Measurements from ENCODE around the gene SNRPA1.

SNRPA1 gene

DNA sequence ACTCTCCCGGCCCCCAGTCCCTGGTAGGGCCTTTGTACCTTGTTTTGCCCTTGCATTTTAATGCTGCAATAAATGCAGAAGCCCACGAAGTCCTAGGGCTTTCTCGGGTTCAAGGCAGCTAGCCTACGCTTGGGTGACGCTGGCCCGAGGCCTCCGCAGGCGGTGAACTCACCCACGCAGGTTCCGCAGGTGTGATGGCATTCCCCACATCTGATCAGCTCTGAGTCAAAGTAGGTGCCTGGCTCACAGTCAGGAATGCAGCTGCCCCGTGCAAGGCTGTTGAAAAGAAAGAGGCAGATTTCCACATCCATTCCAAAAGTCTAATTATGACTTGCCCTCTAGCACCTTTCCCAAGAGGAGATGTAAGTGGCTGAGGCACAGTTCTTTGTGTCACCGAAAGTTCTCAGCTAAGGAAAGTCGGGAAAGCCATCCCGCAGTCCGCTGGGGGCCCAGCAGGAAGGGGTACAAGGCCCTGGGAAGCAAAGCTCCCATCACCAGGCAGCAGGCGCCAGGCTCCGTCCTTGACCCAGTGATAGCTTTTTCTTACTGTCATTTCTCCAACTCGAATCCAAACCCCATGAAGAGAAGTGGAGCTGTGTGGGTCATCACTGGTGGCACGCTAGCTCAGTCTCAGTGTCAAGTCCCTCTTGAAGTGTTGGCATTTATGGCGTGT is 23.2 kb upstream of the SNRPA1 start:
- no peak for DNase-seq

DNA sequence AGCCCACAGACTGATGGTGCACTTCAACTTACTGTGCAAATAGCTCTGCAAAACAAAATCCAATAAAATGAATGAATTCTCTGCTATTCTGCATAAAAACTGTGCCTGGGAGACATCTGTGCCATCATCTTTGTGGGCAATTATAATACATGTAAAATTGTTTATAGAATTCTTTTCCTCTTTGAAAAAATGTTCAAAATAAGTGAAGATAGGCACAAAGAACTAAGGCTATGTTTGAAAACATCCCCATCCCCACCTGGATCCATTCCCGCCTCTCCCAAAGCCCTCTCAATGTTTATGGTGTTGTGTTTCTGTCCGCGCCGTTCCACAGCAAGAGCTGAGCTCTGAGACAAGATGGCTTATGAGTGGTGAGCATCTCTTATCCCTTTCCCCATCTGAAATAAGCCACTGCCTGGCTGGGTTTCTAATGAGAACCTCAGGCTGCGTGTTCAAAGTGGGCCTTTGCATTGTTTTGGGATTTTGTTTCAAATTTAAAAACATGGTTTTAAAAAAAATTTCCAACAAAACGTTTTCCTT is 22.4 kb upstream of the SNRPA1 start:
- no peak for DNase-seq

DNA sequence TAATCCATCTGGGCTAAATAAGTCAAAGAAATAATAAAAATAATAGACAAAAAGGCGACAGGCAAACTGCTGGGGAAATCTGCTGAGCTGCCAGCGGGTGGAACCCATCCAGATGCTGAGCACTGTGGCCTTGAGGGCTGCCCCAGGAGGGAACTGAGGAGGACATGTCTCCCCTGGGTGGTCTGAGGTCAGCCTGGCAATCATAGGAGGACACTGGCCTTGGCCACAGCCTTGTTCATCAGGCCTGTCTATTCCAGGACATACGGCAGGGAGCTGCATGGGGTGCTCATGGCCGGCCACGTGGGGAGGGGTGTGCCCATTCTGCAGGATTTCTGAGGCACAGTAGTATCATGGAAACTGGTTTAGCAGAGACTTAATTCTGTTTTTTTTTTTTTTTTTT is 21.5 kb upstream of the SNRPA1 start:
- DNase-seq = no peak

DNA sequence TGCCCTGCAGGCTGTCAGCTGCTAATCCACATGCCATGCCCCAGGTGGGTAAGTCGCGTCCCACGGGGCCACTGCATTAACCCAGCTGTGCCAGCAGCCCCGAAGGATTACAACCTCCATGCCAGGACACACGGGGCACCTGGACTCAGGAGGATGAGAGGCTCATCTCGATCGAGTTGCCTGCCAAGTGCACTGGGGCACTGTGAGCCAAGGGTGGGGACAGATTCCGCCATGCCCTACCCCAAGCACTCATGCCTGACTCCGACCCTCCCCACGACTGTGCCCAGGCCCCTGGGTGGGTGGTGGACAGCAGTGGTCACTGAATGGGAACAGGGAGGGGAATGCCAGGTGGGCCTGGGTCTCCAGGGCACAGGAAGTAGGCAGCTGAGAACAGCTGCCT is 20.7 kb upstream of the SNRPA1 start:
- DNase-seq = no peak

DNA sequence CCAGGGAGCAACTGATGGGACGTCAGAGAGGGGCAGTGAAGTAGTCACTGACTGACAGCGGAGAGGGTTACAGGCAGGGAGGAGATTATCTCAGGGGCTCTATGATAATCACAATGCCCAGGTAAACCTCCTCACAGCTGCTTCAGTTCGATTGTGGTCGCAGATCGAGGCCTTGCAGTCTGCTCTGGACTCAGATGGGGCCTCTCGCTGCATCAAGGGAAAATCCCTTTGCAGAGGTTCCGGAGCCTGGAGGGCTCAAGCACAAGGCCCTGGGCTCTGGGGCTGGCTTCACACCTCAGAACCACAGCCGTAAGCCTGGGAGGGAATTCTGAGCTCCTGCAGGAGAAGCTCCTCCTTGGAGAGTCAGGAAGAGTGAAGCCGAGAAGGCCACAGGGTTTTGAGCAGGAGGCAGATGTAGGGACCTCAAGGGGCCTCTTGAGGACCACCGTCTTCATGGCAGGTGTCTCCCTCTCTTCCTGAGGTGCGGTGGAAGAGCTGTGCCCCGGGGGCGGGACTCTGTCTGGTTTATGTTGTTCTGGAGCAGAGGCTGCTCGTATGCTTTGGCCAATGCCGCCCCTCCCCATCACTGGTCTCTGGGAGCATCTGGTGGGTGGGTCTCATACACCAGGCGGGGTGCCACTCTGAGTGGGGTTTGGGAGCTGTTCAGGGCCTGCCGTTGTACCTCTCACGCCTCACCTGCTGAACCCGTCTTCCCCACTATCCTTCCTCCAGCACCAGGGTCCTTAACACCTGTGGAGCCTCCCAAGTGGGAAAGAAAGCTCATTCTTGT is 19.5 kb upstream of the SNRPA1 start:
- no peak for DNase-seq

DNA sequence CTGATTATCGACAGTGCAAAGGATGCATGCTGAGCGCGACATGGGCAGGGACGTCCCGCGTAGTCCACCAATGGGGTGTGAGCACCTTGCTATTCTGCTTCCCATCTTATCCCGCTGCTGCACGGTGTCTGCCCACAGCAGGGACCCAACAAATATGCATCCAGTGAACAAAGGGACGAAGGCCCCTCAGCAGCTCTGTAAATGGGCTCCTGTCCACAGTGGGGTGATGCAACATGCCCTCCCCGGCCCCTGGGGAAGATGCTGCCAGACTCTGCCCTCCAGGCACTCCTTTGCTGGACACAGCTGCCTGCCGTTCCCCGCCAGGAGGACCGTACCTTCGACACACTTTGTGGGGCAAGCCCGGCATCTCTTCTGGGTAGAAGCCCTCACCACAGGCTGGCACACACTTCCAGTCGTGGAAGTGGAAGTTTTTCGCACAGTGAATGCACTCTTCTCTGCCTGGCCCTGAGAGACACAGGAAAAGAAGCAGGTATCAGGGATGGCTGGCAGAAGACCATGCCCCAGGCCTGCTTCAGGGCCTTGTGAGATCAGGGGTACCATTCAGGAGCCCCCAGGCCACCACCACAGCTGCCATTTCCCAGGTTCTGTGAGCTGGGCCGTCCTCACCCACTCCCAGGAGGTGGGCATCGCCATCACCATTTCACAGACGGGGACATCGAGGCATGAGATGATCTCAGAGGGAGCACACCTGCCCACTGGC is 18.2 kb upstream of the SNRPA1 start:
- DNase-seq = no peak

DNA sequence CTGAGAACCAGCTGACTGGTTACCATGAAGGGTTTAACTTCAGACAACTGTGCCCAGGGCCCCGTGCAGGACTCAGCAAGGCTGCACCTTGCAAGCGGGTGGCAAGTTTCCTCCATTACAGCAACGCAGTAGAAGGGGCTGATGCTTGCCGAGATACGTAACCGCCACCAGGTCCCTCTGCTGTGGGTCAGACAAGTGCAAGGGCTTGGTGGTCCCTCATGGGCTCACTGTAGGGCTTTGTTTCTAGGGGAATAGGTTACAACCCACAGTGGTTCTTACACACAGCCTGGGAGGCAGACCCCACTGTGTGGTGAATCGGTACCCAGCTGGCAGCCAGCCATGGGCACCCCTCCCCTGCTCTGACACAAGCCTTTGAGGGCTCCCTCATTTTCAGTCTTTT is 15.5 kb upstream of the SNRPA1 start:
- DNase-seq = no peak

DNA sequence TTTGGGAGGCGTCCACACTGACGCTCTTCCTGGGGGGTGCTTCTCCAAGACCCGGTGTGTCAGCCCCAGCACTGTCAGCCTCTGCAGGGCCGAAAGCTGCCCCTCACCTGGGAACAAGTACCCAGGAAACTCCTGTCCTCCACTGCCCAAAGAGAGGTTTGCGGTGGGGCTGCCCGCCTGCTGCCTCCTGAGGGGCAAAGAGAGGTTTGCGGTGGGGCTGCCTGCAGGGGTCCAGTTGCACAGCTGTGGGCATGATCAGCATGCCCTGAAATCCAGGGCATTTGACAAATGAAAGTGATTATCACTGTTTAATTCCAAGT is 15.1 kb upstream of the SNRPA1 start:
- DNase-seq = no peak

DNA sequence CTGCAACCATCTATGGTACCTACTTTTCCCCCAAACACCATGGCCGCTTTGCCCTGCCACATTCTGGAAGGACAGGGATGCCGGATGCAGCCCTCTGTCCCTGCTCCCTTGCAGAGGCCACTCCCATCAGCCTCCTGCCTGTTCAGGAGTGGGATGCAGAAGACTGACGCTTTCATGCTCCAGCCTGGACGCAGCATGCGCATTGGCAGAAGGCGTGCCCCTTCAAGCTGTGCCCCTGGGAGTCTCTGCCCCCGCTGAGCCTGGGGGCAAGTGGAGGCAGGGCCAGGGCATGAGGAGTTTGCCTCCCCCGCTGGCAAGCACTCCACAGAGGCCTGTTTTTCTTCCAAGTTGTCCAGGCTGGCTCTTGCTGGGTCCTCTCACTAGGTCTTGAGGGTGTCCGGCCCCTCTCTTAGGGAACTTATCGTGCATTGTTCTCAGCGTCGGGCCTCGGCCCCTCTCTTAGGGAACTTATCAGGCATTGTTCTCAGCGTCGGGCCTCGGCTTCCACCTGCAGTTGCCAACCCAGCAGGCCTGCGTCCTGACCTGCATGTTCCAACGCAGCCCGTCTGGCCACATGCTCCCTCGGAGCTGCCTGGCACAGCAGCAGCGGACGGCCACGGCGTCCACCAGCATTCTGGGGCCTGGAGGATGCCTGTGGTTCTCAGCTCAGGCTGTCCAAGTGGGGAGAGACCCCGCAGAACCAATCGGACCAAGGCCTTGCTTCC is 14.6 kb upstream of the SNRPA1 start:
- no peak for DNase-seq

DNA sequence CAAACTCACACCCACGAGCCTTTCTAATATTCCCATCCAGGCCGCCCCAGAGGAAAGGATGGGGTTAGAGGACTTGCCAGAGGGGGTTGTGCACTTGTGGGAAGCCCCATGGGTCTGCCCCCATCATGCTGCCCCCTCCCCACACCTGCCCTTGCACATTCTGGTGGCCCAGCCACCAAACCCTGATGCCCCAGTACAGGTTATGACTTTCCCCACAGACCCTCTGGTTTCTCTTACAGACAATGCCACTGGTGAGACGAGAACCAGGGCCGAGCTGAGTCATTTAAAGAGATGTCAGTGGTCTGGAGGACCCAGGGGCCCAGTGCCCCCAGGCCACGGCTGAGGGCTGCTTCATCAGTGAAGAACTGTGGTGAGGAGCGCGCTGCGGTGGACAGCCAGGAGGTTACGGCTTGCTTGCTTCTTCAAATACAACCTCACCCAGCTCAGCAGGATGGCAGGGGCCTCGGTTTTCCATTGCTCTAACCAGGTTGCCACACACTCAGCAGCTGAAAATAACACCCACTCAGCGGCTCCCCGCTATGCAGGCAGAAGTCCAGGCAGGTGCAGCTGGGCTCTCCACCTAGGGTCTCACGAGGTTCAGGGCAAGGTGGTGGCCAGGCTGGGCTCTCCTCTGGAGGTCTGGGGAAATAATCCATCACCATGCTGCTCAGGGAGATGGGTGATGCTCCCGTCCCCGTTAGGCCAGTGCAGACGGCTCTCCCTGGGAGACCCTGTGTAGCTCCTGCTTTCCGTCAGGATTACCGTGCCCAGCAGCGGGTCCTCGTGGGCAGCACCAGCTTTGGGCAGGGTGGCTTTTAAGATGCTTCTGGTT is 13.8 kb upstream of the SNRPA1 start:
- no peak for DNase-seq

DNA sequence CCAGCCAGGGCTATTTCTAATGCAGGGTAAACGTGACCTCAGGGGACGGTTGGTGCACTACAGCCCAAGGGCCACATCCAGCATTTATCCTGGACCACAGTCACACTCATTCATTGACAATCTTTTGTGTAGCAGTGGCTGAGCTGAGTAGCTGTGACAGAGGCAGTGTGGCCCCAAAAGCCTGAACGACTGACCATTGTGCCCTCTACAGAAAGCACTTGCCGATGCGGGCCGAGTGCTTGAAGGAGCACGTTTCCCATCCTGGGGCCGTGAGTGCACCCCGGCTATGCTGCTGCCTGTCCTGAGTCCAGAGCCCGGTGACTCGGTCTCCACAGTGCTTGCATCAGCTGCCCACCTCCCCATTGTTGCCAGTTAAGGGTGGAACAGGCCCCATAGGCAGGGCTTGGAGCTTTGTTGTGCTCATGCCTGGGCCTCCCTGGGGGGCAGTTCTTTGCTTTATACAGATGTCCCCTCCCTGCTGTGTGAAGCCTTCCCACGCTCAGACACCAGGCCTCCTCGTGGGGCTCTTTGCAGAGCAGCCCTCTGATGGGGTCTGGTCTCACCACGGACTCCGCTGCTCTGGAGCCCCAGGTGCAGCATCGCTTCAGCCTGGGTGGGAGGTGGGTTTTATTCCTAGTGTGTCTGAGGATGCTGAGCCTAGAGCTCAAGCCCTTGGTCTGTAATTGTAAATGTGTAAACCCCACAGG is 13.0 kb upstream of the SNRPA1 start:
- DNase-seq = no peak

DNA sequence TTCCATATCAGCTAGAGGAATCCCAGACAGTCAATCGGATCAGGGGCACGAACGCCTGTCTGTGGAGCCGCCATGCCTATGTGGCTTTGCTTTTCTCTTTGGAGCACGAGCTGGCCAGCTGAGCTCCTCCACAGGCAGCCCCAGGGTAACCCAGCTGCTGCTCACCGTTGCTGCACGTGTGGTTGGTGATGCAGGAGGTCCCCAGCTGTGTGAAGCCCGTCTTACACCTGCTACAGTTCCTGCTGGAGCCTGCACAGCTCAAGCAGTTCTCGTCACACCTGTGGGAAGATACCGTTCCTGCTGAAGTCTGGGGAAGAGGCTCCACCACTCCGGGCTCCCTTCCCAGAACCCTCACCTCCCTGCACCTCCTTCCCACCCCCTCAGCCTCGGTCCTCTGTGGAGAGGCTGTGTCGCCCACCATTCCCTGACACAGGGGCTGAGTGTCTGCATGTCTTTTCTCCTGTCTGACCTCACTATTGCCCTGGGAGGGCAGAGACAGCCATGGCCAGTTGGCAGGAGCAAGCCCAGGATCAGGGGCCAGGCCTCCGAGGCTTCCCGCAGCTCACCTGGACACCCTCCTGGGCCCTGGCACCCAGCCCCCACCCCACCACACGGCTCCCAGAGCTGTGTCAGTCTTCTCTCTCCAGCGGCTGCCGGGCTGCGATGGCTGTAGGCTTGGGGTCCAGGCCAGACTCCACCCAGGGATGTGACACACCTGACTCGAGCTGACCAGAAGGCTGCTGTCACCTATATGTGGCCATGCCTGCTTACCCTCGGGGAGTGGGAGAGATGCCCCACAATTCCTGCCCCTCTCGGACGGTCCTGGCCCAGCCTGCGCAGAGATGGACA is 12.2 kb upstream of the SNRPA1 start:
- no peak for DNase-seq

DNA sequence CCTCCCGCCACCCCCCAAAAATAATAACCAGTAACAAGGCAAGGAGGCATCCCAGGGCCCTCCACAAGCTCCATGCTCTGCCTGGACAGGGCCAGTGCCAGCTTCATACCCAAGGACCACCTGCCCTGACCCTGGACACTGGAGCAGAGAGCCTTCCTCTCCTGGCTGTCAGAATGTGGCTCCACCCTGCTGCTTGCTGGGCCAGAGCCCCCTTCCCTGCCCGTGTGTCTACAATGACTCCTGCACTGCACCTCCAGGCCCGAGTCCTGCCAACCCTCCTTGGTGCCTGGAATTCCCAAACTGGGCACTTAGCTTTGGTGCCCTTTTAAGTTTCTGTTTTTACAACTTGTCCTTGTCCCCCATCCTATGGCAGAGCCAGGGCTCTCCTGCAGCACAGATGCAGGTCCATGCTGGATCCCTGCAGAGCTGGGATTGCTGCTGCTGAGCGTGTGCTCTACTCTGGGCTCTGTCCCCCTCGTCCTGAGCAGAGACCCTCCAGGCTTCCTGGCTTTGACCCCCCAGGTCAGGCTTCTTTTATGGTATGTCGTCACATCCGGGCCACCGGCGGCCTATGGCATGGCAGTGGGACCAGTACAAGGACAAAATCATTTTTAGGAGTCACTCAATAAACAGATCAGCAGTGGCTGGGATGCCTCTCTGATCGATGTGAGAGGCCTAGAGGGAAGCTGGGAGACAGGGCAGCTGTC is 11.4 kb upstream of the SNRPA1 start:
- DNase-seq = no peak

DNA sequence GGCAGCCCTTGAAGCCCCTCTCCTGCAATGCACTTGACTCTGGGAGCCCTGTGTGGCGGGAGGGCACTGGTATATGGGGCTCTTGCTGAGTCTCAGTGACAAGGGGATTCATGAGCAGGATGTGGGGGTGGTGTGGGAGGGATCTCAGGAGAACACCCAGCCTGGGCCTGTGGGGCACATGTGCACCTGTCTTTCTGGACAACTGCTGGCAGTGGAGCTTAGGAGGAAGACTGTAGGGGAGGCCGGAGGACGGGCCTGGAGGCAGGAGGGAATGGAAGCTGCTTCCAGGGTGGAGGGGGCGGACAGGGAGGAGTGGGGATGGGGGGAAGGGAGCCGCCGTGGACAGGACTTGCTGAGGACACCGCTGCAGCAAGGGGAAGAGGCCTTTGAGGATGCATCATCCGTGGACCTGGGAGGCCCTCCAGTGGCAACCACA is 10.8 kb upstream of the SNRPA1 start:
- DNase-seq = no peak

DNA sequence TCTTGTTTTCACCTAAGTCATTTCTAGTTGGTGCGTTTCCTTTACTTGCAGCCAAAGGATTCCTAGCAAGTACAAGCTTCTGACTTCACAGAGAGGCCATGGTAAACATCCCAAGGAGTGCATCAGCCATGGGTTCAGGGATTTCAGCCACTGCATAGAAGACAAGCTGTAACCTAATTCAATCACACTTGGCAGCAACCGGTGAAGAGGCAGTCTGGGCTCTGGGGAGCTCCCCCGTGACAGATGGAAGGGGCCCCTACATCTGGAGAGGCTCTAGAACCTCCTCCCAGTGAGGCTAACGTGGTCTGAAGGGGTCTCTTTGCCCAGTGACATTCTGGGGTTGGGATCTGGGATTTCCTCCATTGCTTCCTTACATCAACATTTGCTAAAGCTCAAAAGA is 8.4 kb upstream of the SNRPA1 start:
- no peak for DNase-seq

DNA sequence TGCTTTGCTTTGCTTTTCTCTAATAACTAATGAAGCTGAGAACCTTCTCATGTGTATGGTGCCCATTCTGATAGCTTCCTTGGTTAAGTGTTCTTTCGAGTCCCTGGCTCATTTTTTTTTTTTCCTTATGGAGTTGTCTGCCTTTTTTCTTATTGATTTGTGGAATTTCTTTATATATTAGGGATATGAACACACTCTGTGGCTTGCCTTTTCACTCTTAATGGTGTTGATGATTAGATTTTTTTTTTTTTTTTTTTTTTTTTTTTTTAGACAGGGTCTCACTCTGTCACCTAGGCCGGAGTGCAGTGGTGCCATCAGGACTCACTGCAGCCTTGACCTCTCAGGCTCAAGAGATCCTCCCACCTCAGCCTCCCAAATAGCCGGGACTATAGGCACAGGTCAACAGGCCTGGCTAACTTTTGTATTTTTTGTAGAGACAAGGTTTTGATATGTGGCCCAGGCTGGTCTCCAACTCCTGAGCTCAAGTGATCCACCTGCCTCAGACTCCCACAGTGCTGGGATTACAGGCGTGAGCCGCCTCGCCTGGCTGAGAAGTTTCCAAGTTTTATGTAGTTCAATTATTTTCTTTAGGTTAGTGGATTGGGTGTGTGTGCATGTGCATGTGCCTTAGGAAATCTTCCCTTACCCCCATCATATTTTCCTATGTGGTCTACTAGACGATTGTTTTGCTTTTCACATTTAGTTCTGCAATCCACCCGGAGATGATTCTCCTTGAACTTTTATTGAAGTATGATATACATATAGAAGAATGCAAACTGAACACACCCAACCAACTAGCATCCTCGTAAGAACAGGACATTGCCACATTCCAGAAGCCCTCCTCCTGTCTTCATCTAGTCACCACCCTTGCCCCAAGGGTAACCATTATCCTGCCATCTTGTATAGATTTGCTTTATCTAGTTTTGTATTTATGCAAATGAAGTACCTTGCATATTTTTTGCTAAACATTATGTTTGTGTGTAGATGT is 1.7 kb upstream of the SNRPA1 start:
- DNase-seq = no peak

DNA sequence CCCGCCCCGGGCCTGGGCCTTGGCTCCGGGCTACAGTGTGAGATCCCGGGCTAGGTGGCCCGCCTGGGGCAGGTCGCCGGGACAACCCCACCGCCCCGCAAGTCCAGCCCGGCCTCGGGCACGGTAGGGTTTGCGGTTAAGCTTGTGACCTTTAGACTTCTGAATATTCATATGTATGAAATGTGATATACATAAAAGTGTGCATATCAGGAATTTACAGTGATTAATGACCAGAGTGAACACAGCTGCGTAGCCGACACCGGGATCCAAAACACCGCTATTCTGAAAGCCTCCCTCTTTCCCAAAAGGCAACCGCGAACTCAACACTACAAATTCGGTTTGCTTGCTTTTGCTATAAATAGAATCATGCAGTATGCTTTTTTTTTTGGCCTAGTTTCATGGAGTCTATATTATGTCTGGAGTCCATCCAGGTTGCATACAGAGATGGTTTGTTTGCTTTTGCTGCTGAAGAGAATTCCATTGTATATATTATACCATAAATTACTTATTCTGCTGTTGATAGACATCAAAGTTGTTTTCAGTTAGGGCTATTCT is 636 bp upstream of the SNRPA1 start:
- DNase-seq = no peak

DNA sequence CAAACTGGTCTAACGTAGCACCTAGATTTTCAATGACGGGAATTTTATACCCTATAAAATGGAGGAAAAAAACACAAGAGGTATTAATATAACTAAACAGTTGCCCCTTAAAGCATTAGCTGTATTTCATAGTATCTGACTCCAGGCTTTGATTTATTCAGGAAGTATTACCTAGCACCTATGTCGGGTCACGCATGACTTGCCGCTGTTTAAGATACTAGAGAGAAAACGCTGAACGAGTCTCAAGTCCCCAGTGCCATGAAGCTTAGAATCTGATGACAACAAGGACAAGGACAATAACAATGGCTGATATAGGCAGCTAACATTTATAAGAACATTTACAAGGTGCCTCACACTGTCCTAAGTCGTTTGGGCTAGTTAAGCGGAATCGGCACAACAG is 1.9 kb downstream of the SNRPA1 start:
- DNase-seq = no peak

Data from T1000 (cell line).